Skeletal muscle cell (primary cell): ENCODE measurements around the gene ZRSR2.
A peak's percentile ranks its signal among the peaks of the same experiment; 100 is the strongest.

ENCODE experiments used
- DNase-seq: peaks from one replicate; pipeline ENCODE4 v3.0.0-alpha.2; 2010; ENCODE audit warnings: low read depth
- H3K4me3 ChIP-seq: 2 replicates; pipeline ENCODE4 v1.5.1; 2011; ENCODE audit warnings: low read depth, mild to moderate bottlenecking, control low read depth, low read length, moderate library complexity

The ZRSR2 gene

GRCh38 chrX:15841853-15842516, 51.7 kb downstream of the ZRSR2 start:
- DNase-seq, result no peak
- no peak overlapping the region for H3K4me3 ChIP-seq

- H3K4me3 ChIP-seq, result no peak overlapping the region
- no peak for DNase-seq
Observed at GRCh38 chrX:15843960-15844359, 53.7 kb downstream of the ZRSR2 start.

- no peak for DNase-seq
- H3K4me3 ChIP-seq, result no peak overlapping the region
Observed at GRCh38 chrX:15848576-15848975, 58.3 kb downstream of the ZRSR2 start.

- no peak overlapping the region for H3K4me3 ChIP-seq
Observed at GRCh38 chrX:15849555-15849954, 59.3 kb downstream of the ZRSR2 start.

GRCh38 chrX:15853586-15854079, 63.3 kb downstream of the ZRSR2 start:
- no peak for DNase-seq
- H3K4me3 ChIP-seq, result peak overlapping the region; percentile 62

More at GRCh38 chrX:15849555-15849954, 59.3 kb downstream of the ZRSR2 start:
- no peak for DNase-seq

GRCh38 chrX:15854080-15854655, 63.9 kb downstream of the ZRSR2 start:
- H3K4me3 ChIP-seq, result peak overlapping the region; percentile 62
- no peak for DNase-seq

GRCh38 chrX:15854712-15855567, 64.7 kb downstream of the ZRSR2 start, which contains the start of gene AP1S2:
Gene AP1S2 (minus strand): TSS chrX:15854813. CDS start chrX:15852524, 2,289 bp downstream.
- peak; percentile 67 for DNase-seq
- H3K4me3 ChIP-seq, result peak within 1 kb of the TSS; percentile 62

- peak overlapping the region; percentile 62 for H3K4me3 ChIP-seq
- DNase-seq, result no peak
Observed at GRCh38 chrX:15855568-15856221, 65.4 kb downstream of the ZRSR2 start.

GRCh38 chrX:15856222-15856587, 65.9 kb downstream of the ZRSR2 start:
- no peak overlapping the region for H3K4me3 ChIP-seq
- DNase-seq, result no peak

GRCh38 chrX:15856636-15857035, 66.4 kb downstream of the ZRSR2 start:
- no peak overlapping the region for H3K4me3 ChIP-seq
- DNase-seq, result no peak

- no peak overlapping the region for H3K4me3 ChIP-seq
- DNase-seq, result no peak
Observed at GRCh38 chrX:15858051-15858450, 67.8 kb downstream of the ZRSR2 start.

- DNase-seq, result no peak
- no peak overlapping the region for H3K4me3 ChIP-seq
Observed at GRCh38 chrX:15860921-15861320, 70.6 kb downstream of the ZRSR2 start.

GRCh38 chrX:15864023-15864422, 73.7 kb downstream of the ZRSR2 start:
- H3K4me3 ChIP-seq, result no peak overlapping the region
- no peak for DNase-seq

GRCh38 chrX:15864629-15865028, 74.3 kb downstream of the ZRSR2 start:
- DNase-seq, result peak; percentile 7
- H3K4me3 ChIP-seq, result no peak overlapping the region

- no peak overlapping the region for H3K4me3 ChIP-seq
- DNase-seq, result no peak
Observed at GRCh38 chrX:15866147-15866546, 75.9 kb downstream of the ZRSR2 start.

- DNase-seq, result no peak
- no peak overlapping the region for H3K4me3 ChIP-seq
Observed at GRCh38 chrX:15869695-15870094, 79.4 kb downstream of the ZRSR2 start.

GRCh38 chrX:15870310-15870709, 80.0 kb downstream of the ZRSR2 start:
- no peak overlapping the region for H3K4me3 ChIP-seq
- no peak for DNase-seq
